Muscle of leg (tissue), 11 donors: ENCODE results near the gene MRFAP1L1. TPM values are rescaled to one million over a fixed set of nuclear protein-coding genes. Genes with fewer than 3 reads are reported as not detected.

ENCODE experiments used
- DNase-seq: peaks from one replicate; pipeline ENCODE4 v3.0.0; 2013
- H3K27ac ChIP-seq: one replicate; pipeline ENCODE4 v1.5.1; 2013; ENCODE audit warnings: mild to moderate bottlenecking, low read length, control low read depth
- H3K27me3 ChIP-seq: one replicate; pipeline ENCODE4 v1.6.1; 2013; ENCODE audit warnings: low read length; ENCODE audit not compliant: control insufficient read depth, insufficient read depth
- H3K36me3 ChIP-seq: one replicate; pipeline ENCODE4 v1.6.1; 2013; ENCODE audit warnings: low read length; ENCODE audit not compliant: control insufficient read depth, insufficient read depth
- H3K4me1 ChIP-seq: one replicate; pipeline ENCODE4 v1.6.1; 2013; ENCODE audit warnings: low read length; ENCODE audit not compliant: control insufficient read depth, insufficient read depth
- H3K4me3 ChIP-seq: one replicate; pipeline ENCODE4 v1.5.1; 2013; ENCODE audit warnings: low read length, control low read depth
- H3K9me3 ChIP-seq: replicated peaks from 2 replicates; pipeline ENCODE4 v1.6.1; 2013; ENCODE audit warnings: low read depth, low read length; ENCODE audit not compliant: control insufficient read depth
- WGBS: methylation state at CpG from one replicate; pipeline ENCODE4 v1.1.5; 2013; ENCODE audit warnings: missing lambda C conversion rate; ENCODE audit not compliant: insufficient coverage; 5-methylcytosine and 5-hydroxymethylcytosine counted together
- polyA plus RNA-seq, 8 donors: library from polyadenylated mRNA; unstranded; fragments of 120-200 nt; gene quantifications; one replicate each; pipeline versions ENCODE4 v1.2.1 to v1.2.3, GENCODE V29; 2013; ENCODE audit warnings: inconsistent platforms in 1 of 8, low replicate concordance in 1 of 8; ENCODE audit not compliant: insufficient read length in 8 of 8, insufficient read depth in 1 of 8
- total RNA-seq: library from RNA; stranded (reverse); fragments of 120-200 nt; gene quantifications from one replicate; pipeline ENCODE4 v1.2.4, GENCODE V29; 2013

Gene MRFAP1L1
- total and polyA plus RNA-seq, 9 donors: 53.9 to 77.5 (median 57.0) TPM

DNA sequence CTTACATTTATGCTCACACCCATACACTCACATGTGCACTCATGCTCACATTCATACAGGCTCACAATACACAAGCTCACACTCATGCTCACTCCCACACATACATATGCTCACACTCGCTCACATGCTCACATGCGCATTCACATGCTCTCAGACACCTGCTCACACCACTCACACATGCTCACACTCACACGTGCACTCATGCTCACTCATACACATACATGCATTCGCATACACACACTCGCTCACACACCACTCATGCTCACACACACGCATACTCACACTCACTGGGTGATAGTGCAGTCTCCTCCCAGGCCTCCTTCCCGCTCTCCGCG, 44.4 kb downstream of the MRFAP1L1 start:
- H3K27ac ChIP-seq: no peak overlapping the region
- H3K9me3 ChIP-seq: no peaks in the 10 kb centered on the region
- WGBS: 95% methylated on average over 4 of the region's 9 CpGs
- peaks cover 48% of the 10 kb centered on the region for H3K27me3 ChIP-seq
- peaks cover 5% of the 10 kb centered on the region for H3K4me1 ChIP-seq
- DNase-seq: no peak
- H3K36me3 ChIP-seq: peaks cover 2% of the 10 kb centered on the region
- H3K4me3 ChIP-seq: no peak overlapping the region

DNA sequence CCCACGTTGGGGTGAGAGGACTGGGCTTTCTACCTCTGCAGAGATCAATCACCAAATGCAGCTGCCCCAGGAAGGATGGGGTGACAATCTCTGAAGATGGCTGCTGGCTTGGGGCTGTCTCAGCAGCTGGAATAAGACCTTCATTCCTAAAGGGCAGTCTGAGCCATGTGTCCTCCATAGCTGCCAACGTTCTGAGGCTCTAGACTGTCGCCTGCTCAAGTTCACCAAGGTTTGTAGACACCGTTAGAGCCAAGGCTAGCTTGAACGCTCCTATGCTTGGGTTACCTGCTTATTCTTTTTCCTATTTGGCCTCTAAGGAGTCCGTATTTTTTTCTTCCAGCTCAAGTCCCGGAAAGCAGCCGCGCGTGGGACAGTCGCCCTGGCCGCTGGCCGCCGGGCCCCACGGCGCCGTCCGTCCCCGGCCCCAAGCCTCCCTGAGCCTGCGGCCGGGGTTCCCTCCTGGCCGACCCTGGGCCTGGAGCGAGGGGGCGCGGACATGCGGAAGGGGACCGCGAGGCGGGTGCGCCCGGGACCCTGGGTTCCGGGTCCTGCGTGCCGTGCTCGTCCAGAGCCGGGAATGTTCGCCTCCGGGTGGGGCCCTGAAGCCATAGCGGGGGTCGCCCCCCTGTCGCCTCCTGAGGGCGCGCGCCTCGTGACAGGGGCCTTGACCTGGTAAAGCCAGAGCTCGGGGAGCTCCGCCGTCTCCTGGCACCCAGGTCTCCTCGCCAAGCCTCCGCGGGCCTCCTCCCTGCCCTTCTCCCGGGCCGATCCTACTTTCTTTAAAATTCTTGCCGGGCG, 45.9 kb downstream of the MRFAP1L1 start:
- WGBS: 7% methylated on average over 54 of the region's 55 CpGs
- H3K27ac ChIP-seq: no peak overlapping the region
- no peak overlapping the region for H3K4me3 ChIP-seq
- H3K4me1 ChIP-seq: peaks cover 8% of the 10 kb centered on the region
- peaks cover 57% of the 10 kb centered on the region for H3K27me3 ChIP-seq
- H3K36me3 ChIP-seq: no peaks in the 10 kb centered on the region
- H3K9me3 ChIP-seq: no peaks in the 10 kb centered on the region
- no peak for DNase-seq

DNA sequence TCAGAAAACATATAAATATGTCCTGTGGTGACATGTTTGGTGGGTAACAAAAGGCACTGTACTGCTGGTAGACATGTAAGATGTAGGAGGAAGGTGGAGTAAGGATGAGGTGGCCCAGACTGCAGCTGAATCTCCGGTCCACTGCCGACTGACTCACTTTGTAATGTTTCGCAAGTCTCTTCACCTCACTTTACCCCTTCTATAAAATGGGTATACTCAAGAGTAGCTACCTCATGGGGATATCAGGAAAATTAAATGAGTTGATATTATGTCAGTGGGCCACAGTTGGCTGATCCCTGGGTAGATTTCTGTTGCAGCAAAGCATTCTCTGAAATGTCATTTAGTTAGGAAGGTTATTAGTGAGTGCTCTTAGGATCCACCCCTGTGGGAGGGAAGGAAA, 47.1 kb downstream of the MRFAP1L1 start:
- no peak overlapping the region for H3K4me3 ChIP-seq
- H3K27ac ChIP-seq: no peak overlapping the region
- no peaks in the 10 kb centered on the region for H3K36me3 ChIP-seq
- peaks cover 66% of the 10 kb centered on the region for H3K27me3 ChIP-seq
- no peaks in the 10 kb centered on the region for H3K9me3 ChIP-seq
- WGBS: no CpG with 5 or more reads among the region's 3 CpGs
- DNase-seq: no peak
- H3K4me1 ChIP-seq: peaks cover 8% of the 10 kb centered on the region

DNA sequence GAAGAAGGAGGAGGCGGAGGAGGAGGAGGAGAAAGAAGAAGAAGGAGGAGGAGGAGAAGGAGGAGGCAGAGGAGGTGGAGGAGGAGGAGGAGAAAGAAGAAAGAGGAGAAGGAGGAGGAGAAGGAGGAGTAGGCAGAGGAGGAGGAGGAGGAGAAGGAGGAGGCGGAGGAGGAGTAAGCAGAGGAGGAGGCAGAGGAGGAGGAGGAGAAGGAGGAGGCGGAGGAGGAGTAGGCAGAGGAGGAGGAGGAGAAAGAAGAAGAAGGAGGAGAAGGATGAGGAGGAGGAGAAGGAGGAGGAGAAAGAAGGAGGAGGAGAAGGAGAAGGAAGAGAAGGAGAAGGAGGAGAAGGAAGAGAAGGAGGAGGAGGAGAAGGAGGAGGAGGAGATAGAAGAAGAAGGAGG, 49.2 kb downstream of the MRFAP1L1 start:
- 93% methylated on average over 3 of the region's 3 CpGs for WGBS
- Histone ChIP-seq H3K27ac (no peak overlapping the region), H3K27me3 (peaks cover 64% of the 10 kb centered on the region), H3K36me3 (no peaks in the 10 kb centered on the region), H3K4me1 (peaks cover 8% of the 10 kb centered on the region), H3K4me3 (no peak overlapping the region), H3K9me3 (no peaks in the 10 kb centered on the region)
- no peak for DNase-seq

DNA sequence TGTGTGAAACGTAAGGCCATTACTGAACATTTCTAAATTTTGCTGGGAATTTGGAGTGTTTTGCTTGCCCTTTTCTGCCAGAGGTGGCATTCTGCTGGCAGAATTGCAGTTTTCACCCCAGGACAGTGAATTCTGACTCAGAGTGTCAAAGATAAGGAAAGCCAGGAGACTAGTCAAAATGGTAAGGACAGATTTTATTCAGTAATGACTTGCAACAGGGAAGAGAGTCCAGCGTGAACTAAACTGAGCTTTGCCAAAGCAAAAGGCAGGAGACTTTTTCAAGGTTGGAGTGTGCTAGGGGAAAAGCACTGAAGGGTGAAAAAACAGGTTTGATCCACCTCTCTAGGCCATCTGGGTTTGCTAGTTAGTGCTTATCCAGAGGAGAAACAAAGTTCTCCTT, 49.8 kb downstream of the MRFAP1L1 start:
- Histone ChIP-seq H3K27me3 (peaks cover 59% of the 10 kb centered on the region), H3K4me1 (peaks cover 8% of the 10 kb centered on the region), H3K27ac (no peak overlapping the region), H3K36me3 (no peaks in the 10 kb centered on the region), H3K4me3 (no peak overlapping the region), H3K9me3 (no peaks in the 10 kb centered on the region)
- no peak for DNase-seq
- WGBS: 82% methylated on average over 2 of the region's 2 CpGs

DNA sequence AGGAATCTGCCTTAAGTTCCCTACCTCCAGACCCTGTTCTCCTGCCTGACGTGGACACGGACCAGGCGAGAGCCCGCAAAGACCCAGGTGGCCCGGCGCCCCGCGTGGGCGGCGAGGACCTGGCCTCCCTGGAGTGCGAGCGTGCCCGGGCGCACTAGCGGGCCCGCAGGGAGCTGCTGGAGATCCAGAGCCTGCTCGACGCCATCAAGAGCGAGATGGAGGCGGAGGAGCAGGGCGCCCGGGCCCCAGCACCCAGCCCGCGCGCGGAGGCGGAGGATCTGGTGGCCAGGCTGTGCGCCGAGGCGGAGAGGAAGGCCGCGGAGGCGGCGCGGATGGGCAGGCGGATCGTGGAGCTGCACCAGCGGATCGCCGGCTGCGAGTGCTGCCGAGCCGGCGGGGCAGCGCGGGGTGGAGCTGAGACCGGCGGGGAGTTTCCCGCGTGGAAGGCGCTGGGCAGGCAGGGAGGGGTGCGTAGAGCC, 51.0 kb downstream of the MRFAP1L1 start:
- H3K27ac ChIP-seq: no peak overlapping the region
- H3K27me3 ChIP-seq: peaks cover 46% of the 10 kb centered on the region
- peak overlapping the region; percentile 31 for H3K4me3 ChIP-seq
- WGBS: 4% methylated on average over 49 of the region's 52 CpGs
- H3K9me3 ChIP-seq: no peaks in the 10 kb centered on the region
- DNase-seq: peak; percentile 23
- H3K4me1 ChIP-seq: peaks cover 4% of the 10 kb centered on the region
- H3K36me3 ChIP-seq: no peaks in the 10 kb centered on the region

DNA sequence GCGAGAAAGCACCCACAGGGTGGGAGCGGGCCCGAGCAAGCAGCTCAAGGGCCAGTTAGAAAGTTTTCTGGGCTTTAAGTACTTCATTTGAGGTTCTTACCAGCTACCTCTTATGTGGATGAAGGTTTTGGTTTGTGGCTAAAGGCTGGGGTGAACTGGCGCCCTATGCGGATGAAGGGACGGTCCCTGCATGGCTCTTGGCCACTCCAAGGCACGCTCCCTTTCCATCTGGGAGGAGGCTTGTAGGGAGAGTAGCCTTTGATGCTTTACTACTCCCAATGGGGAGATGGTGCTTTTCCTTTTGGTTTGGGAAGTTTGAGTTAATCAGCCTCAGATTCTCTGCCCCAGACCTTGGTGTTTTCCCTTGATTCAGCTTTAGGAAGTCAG, 51.5 kb downstream of the MRFAP1L1 start:
- no peak overlapping the region for H3K27ac ChIP-seq
- no peaks in the 10 kb centered on the region for H3K9me3 ChIP-seq
- peaks cover 4% of the 10 kb centered on the region for H3K4me1 ChIP-seq
- H3K4me3 ChIP-seq: no peak overlapping the region
- no peaks in the 10 kb centered on the region for H3K36me3 ChIP-seq
- peaks cover 42% of the 10 kb centered on the region for H3K27me3 ChIP-seq
- DNase-seq: no peak
- WGBS: 88% methylated on average over 5 of the region's 7 CpGs

Other genes starting within 250 kb of the MRFAP1L1 start
- 0.09 TPM for gene PPP2R2C, start 237.3 kb downstream of the MRFAP1L1 start, total RNA-seq
- 1 to 10 TPM in 1 of 8 donors, under 1 TPM in 7; 0.15 to 3.4 (median 0.18) TPM for gene PPP2R2C, start 237.3 kb downstream of the MRFAP1L1 start, polyA plus RNA-seq
- gene MAN2B2, start 134.7 kb downstream of the MRFAP1L1 start, total RNA-seq: 4.9 TPM
- 10 to 100 TPM in 1 of 8 donors, 1 to 10 TPM in 7; 5.3 to 12.1 (median 8.8) TPM for gene MAN2B2, start 134.7 kb downstream of the MRFAP1L1 start, polyA plus RNA-seq
- 54.2 TPM for gene MRFAP1, start 69.2 kb downstream of the MRFAP1L1 start, total RNA-seq
- gene MRFAP1, start 69.2 kb downstream of the MRFAP1L1 start, polyA plus RNA-seq: 100 to 1,000 TPM; 248 to 335 (median 271) TPM
- gene S100P, start 16.0 kb downstream of the MRFAP1L1 start, total RNA-seq: 2.1 TPM
- gene S100P, start 16.0 kb downstream of the MRFAP1L1 start, polyA plus RNA-seq: 1 to 10 TPM in 6 of 8 donors, under 1 TPM in 2; 0.41 to 3.9 (median 1.4) TPM
- gene BLOC1S4, start 6.3 kb upstream of the MRFAP1L1 start, total RNA-seq: 8.7 TPM
- gene BLOC1S4, start 6.3 kb upstream of the MRFAP1L1 start, polyA plus RNA-seq: 10 to 100 TPM in 1 of 8 donors, 1 to 10 TPM in 7; 8.6 to 10.0 (median 9.6) TPM
- 16.9 TPM for gene KIAA0232, start 72.9 kb upstream of the MRFAP1L1 start, total RNA-seq
- 10 to 100 TPM; 12.3 to 23.3 (median 20.6) TPM for gene KIAA0232, start 72.9 kb upstream of the MRFAP1L1 start, polyA plus RNA-seq
- gene TBC1D14, start 200.0 kb upstream of the MRFAP1L1 start, total RNA-seq: 45.2 TPM
- gene TBC1D14, start 200.0 kb upstream of the MRFAP1L1 start, polyA plus RNA-seq: 10 to 100 TPM; 31.3 to 40.3 (median 38.7) TPM